ENCODE measurements around the gene RITA1. TPM values are rescaled to one million over a fixed set of nuclear protein-coding genes. Genes with fewer than 3 reads are reported as not detected.
"Not testable (repeated sequence)": the region's sequence is repeated elsewhere in the genome, so short reads cannot be mapped to it uniquely, and the experiment has no call there.

The RITA1 gene
- total and polyA plus RNA-seq, 3 donors from 2014 or later, result 14.3 to 22.1 (median 20.9) TPM

- Histone ChIP-seq H3K4me3 (no peak overlapping the region), H3K9me3 (no peaks in the 10 kb centered on the region), H3K4me1 (peaks cover 23% of the 10 kb centered on the region), H3K27ac (peak overlapping the region in 1 of 2 donors; percentile 8), H3K27me3 (no peaks in the 10 kb centered on the region), H3K36me3 (ENCODE audit: low read depth, missing control alignments) (no peaks in the 10 kb centered on the region)
- TF ChIP-seq POLR2A (IDR thresholded peaks at IDR 0.05) (no peak), CTCF (IDR thresholded peaks at IDR 0.05) (no peak)
- DNase-seq, result peak; percentile 61
- WGBS, 2 donors, result 32 to 44% methylated on average over 3 of the region's 3 CpGs
- intact Hi-C loops (cut with DNase I; ENCODE audit: low total_unique reads), result no loop called here
Measured at GRCh38 chr12:113204804-113205203, 19.3 kb downstream of the RITA1 start.

- H3K27ac ChIP-seq; DNase-seq; H3K36me3 ChIP-seq (ENCODE audit: low read depth, missing control alignments); H3K27me3 ChIP-seq; H3K9me3 ChIP-seq; intact Hi-C loops (cut with DNase I; ENCODE audit: low total_unique reads); H3K4me3 ChIP-seq: not testable (repeated sequence)
- peaks cover 16% of the 10 kb centered on the region for H3K4me1 ChIP-seq
- WGBS, 2 donors, result 92 to 97% methylated on average over 5 of the region's 5 CpGs
Measured at GRCh38 chr12:113206802-113207201, 21.3 kb downstream of the RITA1 start.

GRCh38 chr12:113207613-113208040 lies 22.1 kb downstream of the RITA1 start:
- Histone ChIP-seq H3K4me3 (no peak overlapping the region), H3K4me1 (peaks cover 16% of the 10 kb centered on the region), H3K9me3 (no peaks in the 10 kb centered on the region), H3K27me3 (no peaks in the 10 kb centered on the region), H3K27ac (no peak overlapping the region), H3K36me3 (ENCODE audit: low read depth, missing control alignments) (no peaks in the 10 kb centered on the region)
- intact Hi-C loops (cut with DNase I; ENCODE audit: low total_unique reads), result no loop called here
- TF ChIP-seq CTCF (IDR thresholded peaks at IDR 0.05) (no peak), POLR2A (IDR thresholded peaks at IDR 0.05) (no peak)
- DNase-seq, result no peak
- WGBS, 2 donors, result 75 to 79% methylated on average over 6 of the region's 6 CpGs

- Histone ChIP-seq H3K4me1 (peaks cover 16% of the 10 kb centered on the region), H3K27me3 (no peaks in the 10 kb centered on the region), H3K27ac (no peak overlapping the region), H3K4me3 (no peak overlapping the region), H3K9me3 (no peaks in the 10 kb centered on the region), H3K36me3 (ENCODE audit: low read depth, missing control alignments) (no peaks in the 10 kb centered on the region)
- DNase-seq, result no peak
- intact Hi-C loops (cut with DNase I; ENCODE audit: low total_unique reads), result no loop called here
- TF ChIP-seq CTCF (IDR thresholded peaks at IDR 0.05) (no peak), POLR2A (IDR thresholded peaks at IDR 0.05) (no peak)
- 65 to 75% methylated on average over 10 of the region's 10 CpGs for WGBS, 2 donors
Measured at GRCh38 chr12:113208041-113208934, 22.8 kb downstream of the RITA1 start.

- Histone ChIP-seq H3K27ac (no peak overlapping the region), H3K4me3 (no peak overlapping the region), H3K36me3 (ENCODE audit: low read depth, missing control alignments) (no peaks in the 10 kb centered on the region), H3K9me3 (no peaks in the 10 kb centered on the region), H3K27me3 (no peaks in the 10 kb centered on the region), H3K4me1 (peaks cover 3% of the 10 kb centered on the region)
- intact Hi-C loops (cut with DNase I; ENCODE audit: low total_unique reads), result no loop called here
- TF ChIP-seq CTCF (IDR thresholded peaks at IDR 0.05) (no peak), POLR2A (IDR thresholded peaks at IDR 0.05) (no peak)
- WGBS, 2 donors, result 94 to 97% methylated on average over 6 of the region's 6 CpGs
- no peak for DNase-seq
Measured at GRCh38 chr12:113211160-113211559, 25.6 kb downstream of the RITA1 start.

Data from testis (tissue), 3 donors.